GM06990 (cell line): Measurements from ENCODE around the gene MAP3K9.

Experiments
- DNase-seq: peaks from one replicate; pipeline ENCODE4 v3.0.0-alpha.2; 2011; ENCODE audit not compliant: insufficient read length; ENCODE audit errors: extremely low read depth
- H3K27me3 ChIP-seq: replicated peaks from 2 replicates; pipeline ENCODE4 v1.6.0; 2011; ENCODE audit warnings: low read length; ENCODE audit not compliant: control insufficient read depth, insufficient read depth
- H3K36me3 ChIP-seq: 2 replicates; pipeline ENCODE4 v1.5.1; 2011; ENCODE audit warnings: low read length; ENCODE audit not compliant: control insufficient read depth, insufficient read depth
- H3K4me3 ChIP-seq: replicated peaks from 2 replicates; pipeline ENCODE4 v1.5.1; 2011; ENCODE audit warnings: low read depth, mild to moderate bottlenecking, control low read depth, low read length
- CTCF ChIP-seq: IDR thresholded peaks from 2 replicates; pipeline ENCODE4 v1.5.1; 2011; ENCODE audit warnings: low read length, control low read depth, mild to moderate bottlenecking, inconsistent platforms; ENCODE audit not compliant: insufficient read depth, poor library complexity, severe bottlenecking

Gene MAP3K9

GRCh38 chr14:70744641-70745040 is 64.7 kb downstream of the MAP3K9 start:
- Histone ChIP-seq H3K36me3 (peaks cover 10% of the 10 kb centered on the region), H3K27me3 (no peaks in the 10 kb centered on the region), H3K4me3 (no peak overlapping the region)
- TF ChIP-seq CTCF = no peak
- DNase-seq = no peak

GRCh38 chr14:70742316-70742715 is 67.0 kb downstream of the MAP3K9 start:
- no peak for DNase-seq
- Histone ChIP-seq H3K36me3 (peaks cover 13% of the 10 kb centered on the region), H3K27me3 (no peaks in the 10 kb centered on the region), H3K4me3 (no peak overlapping the region)
- no peak for TF ChIP-seq CTCF

- Histone ChIP-seq H3K36me3 (peaks cover 12% of the 10 kb centered on the region), H3K27me3 (no peaks in the 10 kb centered on the region), H3K4me3 (no peak overlapping the region)
- TF ChIP-seq CTCF = no peak
- no peak for DNase-seq
Observed at GRCh38 chr14:70741482-70741881, 67.8 kb downstream of the MAP3K9 start.

- H3K36me3 ChIP-seq = peaks cover 24% of the 10 kb centered on the region
Observed at GRCh38 chr14:70735043-70735442, 74.3 kb downstream of the MAP3K9 start.

GRCh38 chr14:70731447-70732239 is 77.7 kb downstream of the MAP3K9 start:
- peaks cover 23% of the 10 kb centered on the region for H3K36me3 ChIP-seq
- no peak for TF ChIP-seq CTCF
- H3K4me3 ChIP-seq = no peak overlapping the region
- no peak for DNase-seq
- H3K27me3 ChIP-seq = no peaks in the 10 kb centered on the region

More at GRCh38 chr14:70735043-70735442, 74.3 kb downstream of the MAP3K9 start:
- no peak for DNase-seq
- no peaks in the 10 kb centered on the region for H3K27me3 ChIP-seq
- no peak for TF ChIP-seq CTCF
- no peak overlapping the region for H3K4me3 ChIP-seq

- TF ChIP-seq CTCF = no peak
- DNase-seq = no peak
- Histone ChIP-seq H3K36me3 (peaks cover 23% of the 10 kb centered on the region), H3K27me3 (no peaks in the 10 kb centered on the region), H3K4me3 (no peak overlapping the region)
Observed at GRCh38 chr14:70730393-70730792, 78.9 kb downstream of the MAP3K9 start.
